OCI-LY3 (cell line): ENCODE data around the gene ME1.
"Not testable (repeated sequence)": the region's sequence is repeated elsewhere in the genome, so short reads cannot be mapped to it uniquely, and the experiment has no call there.

ENCODE experiments used
- H2AFZ ChIP-seq: fragments of 200-600, 300-600 bp; shearing (Covaris generic); 2 replicates; pipeline ENCODE4 v1.6.0; 2014; ENCODE audit warnings: antibody characterized with exemption, low read depth, low read length
- H3K27ac ChIP-seq: fragments of 200-600, 300-600 bp; sonication (generic); 2 replicates; pipeline ENCODE4 v1.5.1; 2014; ENCODE audit warnings: mild to moderate bottlenecking, low read length, moderate library complexity, mixed read lengths
- H3K27me3 ChIP-seq: fragments of 200-600, 300-600 bp; sonication (generic); 2 replicates; pipeline ENCODE4 v1.6.1; 2014; ENCODE audit warnings: low read depth, low read length, mixed read lengths
- H3K36me3 ChIP-seq: fragments of 200-600, 300-600 bp; sonication (generic); replicated peaks from 2 replicates; pipeline ENCODE3; 2014; ENCODE audit warnings: low read depth, low read length, mixed read lengths
- H3K4me1 ChIP-seq: fragments of 300-600, 200-600 bp; sonication (generic); 2 replicates; pipeline ENCODE4 v1.6.1; 2014; ENCODE audit warnings: low read length, mixed read lengths
- H3K4me2 ChIP-seq: fragments of 200-600, 300-600 bp; sonication (generic); 2 replicates; pipeline ENCODE4 v1.6.1; 2014; ENCODE audit warnings: low read length, mixed read lengths
- H3K4me3 ChIP-seq: fragments of 300-600, 200-600 bp; sonication (generic); 2 replicates; pipeline ENCODE4 v1.5.1; 2014; ENCODE audit warnings: antibody characterized with exemption, mild to moderate bottlenecking, low read length, moderate library complexity
- H3K79me2 ChIP-seq: fragments of 300-600, 200-600 bp; shearing (Covaris generic); 2 replicates; pipeline ENCODE4 v1.6.1; 2014; ENCODE audit warnings: mild to moderate bottlenecking, low read length, mixed read lengths
- H3K9ac ChIP-seq: fragments of 300-600, 200-600 bp; shearing (Covaris generic); 2 replicates; pipeline ENCODE4 v1.6.0; 2014; ENCODE audit warnings: mild to moderate bottlenecking, low read length, moderate library complexity
- H3K9me3 ChIP-seq: fragments of 200-600, 300-600 bp; shearing (Covaris generic); 2 replicates; pipeline ENCODE4 v1.6.1; 2014; ENCODE audit warnings: low read length, mixed read lengths; ENCODE audit not compliant: insufficient read depth
- H4K20me1 ChIP-seq: fragments of 200-600, 300-600 bp; sonication (generic); 2 replicates; pipeline ENCODE4 v1.6.1; 2016; ENCODE audit warnings: low read length, mixed read lengths; ENCODE audit not compliant: insufficient read depth
- CTCF ChIP-seq: fragments of 200-600, 300-600 bp; sonication (generic); IDR thresholded peaks from 2 replicates; pipeline ENCODE4 v1.5.1; 2014; ENCODE audit warnings: antibody characterized with exemption, low read length, low read depth
- EZH2phosphoT487 ChIP-seq: fragments of 200-600 bp; shearing (Covaris generic); IDR thresholded peaks from 2 replicates; pipeline ENCODE4 v1.6.1; 2018; ENCODE audit warnings: antibody characterized with exemption, mixed run types, low read depth

ME1 gene

GRCh38 chr6:83303426-83303825 is 127.4 kb downstream of the ME1 start:
- no peaks in the 10 kb centered on the region for H3K9me3 ChIP-seq
- no peaks in the 10 kb centered on the region for H3K79me2 ChIP-seq

GRCh38 chr6:83294676-83295075 is 136.2 kb downstream of the ME1 start:
- H3K4me1 ChIP-seq = peaks cover 20% of the 10 kb centered on the region
- H3K4me3 ChIP-seq = no peak overlapping the region
- peak overlapping the region; percentile 26 for H3K4me2 ChIP-seq
- no peak overlapping the region for H3K27ac ChIP-seq
- H3K9ac ChIP-seq = no peak overlapping the region
- TF ChIP-seq CTCF = no peak
- no peak for TF ChIP-seq EZH2phosphoT487
- 0 out of 2 replicates have a peak, but pooled peaks cover 2% of the 10 kb centered on the region for H3K27me3 ChIP-seq
- H3K79me2 ChIP-seq = no peaks in the 10 kb centered on the region
- H3K9me3 ChIP-seq = no peaks in the 10 kb centered on the region
- H4K20me1 ChIP-seq = no peaks in the 10 kb centered on the region
- no peak overlapping the region for H2AFZ ChIP-seq
- no peaks in the 10 kb centered on the region for H3K36me3 ChIP-seq

More at GRCh38 chr6:83303426-83303825, 127.4 kb downstream of the ME1 start:
- Histone ChIP-seq H3K36me3 (no peaks in the 10 kb centered on the region), H3K4me3 (no peak overlapping the region), H3K4me2 (no peak overlapping the region), H3K9ac (no peak overlapping the region), H3K27me3 (no peaks in the 10 kb centered on the region), H3K4me1 (no peaks in the 10 kb centered on the region), H3K27ac (no peak overlapping the region), H4K20me1 (no peaks in the 10 kb centered on the region), H2AFZ (no peak overlapping the region)
- TF ChIP-seq EZH2phosphoT487 (no peak), CTCF (no peak)

GRCh38 chr6:83292900-83293843 is 137.7 kb downstream of the ME1 start:
- H3K27me3 ChIP-seq = 0 out of 2 replicates have a peak, but pooled peaks cover 2% of the 10 kb centered on the region
- peak overlapping the region; percentile 8 for H3K4me2 ChIP-seq

GRCh38 chr6:83287298-83287697 is 143.6 kb downstream of the ME1 start:
- H3K79me2 ChIP-seq, H3K27me3 ChIP-seq, H2AFZ ChIP-seq, H3K27ac ChIP-seq, H3K4me1 ChIP-seq, H3K9me3 ChIP-seq, H3K4me2 ChIP-seq, H4K20me1 ChIP-seq, H3K36me3 ChIP-seq, H3K4me3 ChIP-seq, H3K9ac ChIP-seq: not testable (repeated sequence)

More at GRCh38 chr6:83292900-83293843, 137.7 kb downstream of the ME1 start:
- Histone ChIP-seq H2AFZ (no peak overlapping the region), H3K9me3 (no peaks in the 10 kb centered on the region), H3K9ac (no peak overlapping the region), H3K79me2 (no peaks in the 10 kb centered on the region), H3K4me3 (0 out of 2 replicates have a peak overlapping the region, but pooled peaks have one; percentile 4), H4K20me1 (no peaks in the 10 kb centered on the region), H3K4me1 (peaks cover 20% of the 10 kb centered on the region), H3K27ac (no peak overlapping the region), H3K36me3 (no peaks in the 10 kb centered on the region)
- TF ChIP-seq EZH2phosphoT487 = no peak

GRCh38 chr6:83285917-83286316 is 144.9 kb downstream of the ME1 start:
- Histone ChIP-seq H2AFZ (no peak overlapping the region), H3K36me3 (no peaks in the 10 kb centered on the region), H3K9me3 (no peaks in the 10 kb centered on the region)

More at GRCh38 chr6:83285917-83286316, 144.9 kb downstream of the ME1 start:
- Histone ChIP-seq H3K4me2 (no peak overlapping the region), H3K4me1 (no peaks in the 10 kb centered on the region), H3K27me3 (no peaks in the 10 kb centered on the region; the same call in 1 of the 2 replicates), H3K9ac (no peak overlapping the region), H3K4me3 (no peak overlapping the region), H3K79me2 (no peaks in the 10 kb centered on the region), H3K27ac (no peak overlapping the region), H4K20me1 (no peaks in the 10 kb centered on the region)
- TF ChIP-seq EZH2phosphoT487 (no peak), CTCF (no peak)
